ENCODE data around the gene SDK2.

DNA sequence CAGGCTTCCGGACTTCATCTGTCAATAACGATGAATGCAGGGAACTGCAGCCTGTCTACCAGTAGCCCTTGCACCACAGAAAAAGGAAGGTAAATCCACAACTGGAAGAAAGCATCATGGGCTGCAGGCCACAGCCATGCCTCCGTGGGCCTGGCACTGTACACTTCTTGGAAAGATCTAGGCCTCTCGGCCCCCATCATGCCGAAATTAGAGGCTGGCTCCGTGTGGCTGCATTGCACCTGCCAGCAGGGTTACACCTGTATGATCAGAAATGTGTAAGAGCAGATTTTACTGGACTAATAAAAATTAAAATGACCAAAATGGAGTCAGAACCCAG, 52.2 kb downstream of the SDK2 start:
- TF ChIP-seq, protein P1, sequence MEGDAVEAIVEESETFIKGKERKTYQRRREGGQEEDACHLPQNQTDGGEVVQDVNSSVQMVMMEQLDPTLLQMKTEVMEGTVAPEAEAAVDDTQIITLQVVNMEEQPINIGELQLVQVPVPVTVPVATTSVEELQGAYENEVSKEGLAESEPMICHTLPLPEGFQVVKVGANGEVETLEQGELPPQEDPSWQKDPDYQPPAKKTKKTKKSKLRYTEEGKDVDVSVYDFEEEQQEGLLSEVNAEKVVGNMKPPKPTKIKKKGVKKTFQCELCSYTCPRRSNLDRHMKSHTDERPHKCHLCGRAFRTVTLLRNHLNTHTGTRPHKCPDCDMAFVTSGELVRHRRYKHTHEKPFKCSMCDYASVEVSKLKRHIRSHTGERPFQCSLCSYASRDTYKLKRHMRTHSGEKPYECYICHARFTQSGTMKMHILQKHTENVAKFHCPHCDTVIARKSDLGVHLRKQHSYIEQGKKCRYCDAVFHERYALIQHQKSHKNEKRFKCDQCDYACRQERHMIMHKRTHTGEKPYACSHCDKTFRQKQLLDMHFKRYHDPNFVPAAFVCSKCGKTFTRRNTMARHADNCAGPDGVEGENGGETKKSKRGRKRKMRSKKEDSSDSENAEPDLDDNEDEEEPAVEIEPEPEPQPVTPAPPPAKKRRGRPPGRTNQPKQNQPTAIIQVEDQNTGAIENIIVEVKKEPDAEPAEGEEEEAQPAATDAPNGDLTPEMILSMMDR (IDR thresholded peaks at IDR 0.05; ENCODE audit: insufficient read depth, low read depth, low read length), result no peak
- no peak for TF ChIP-seq EZH2 (IDR thresholded peaks at IDR 0.05; ENCODE audit: insufficient read depth, low read length)
